Adrenal gland (tissue), 12 donors: ENCODE measurements around the gene MINDY4. TPM values are rescaled to one million over a fixed set of nuclear protein-coding genes. Genes with fewer than 3 reads are reported as not detected.

Experiments
- DNase-seq, 7 donors: peaks; one replicate each; pipeline ENCODE4 v3.0.0-alpha.2; 2019 to 2020
- H3K27ac ChIP-seq, 5 donors: fragments of 200-600 bp; sonication (generic) in 4 of 5; 1 replicate in 3 of 5; 2 replicates in 2 of 5; pipeline versions ENCODE4 v1.5.1 to v1.8.0; 2016 to 2020; ENCODE audit warnings: mild to moderate bottlenecking in 1 of 5
- H3K27me3 ChIP-seq: fragments of 200-600 bp; 2 replicates; pipeline ENCODE4 v1.8.0; 2021
- H3K36me3 ChIP-seq, 2 donors: fragments of 200-600 bp; replicated peaks in 1 of 2; 1 replicate in 1 of 2; 2 replicates in 1 of 2; pipeline versions ENCODE4 v1.5.1 to v1.8.0; 2018 to 2022
- H3K4me1 ChIP-seq, 2 donors: fragments of 200-600 bp; replicated peaks in 1 of 2; 1 replicate in 1 of 2; 2 replicates in 1 of 2; pipeline versions ENCODE4 v1.5.1 to v1.8.0; 2018 to 2021
- H3K4me3 ChIP-seq, 4 donors: fragments of 200-600 bp; sonication (generic) in 3 of 4; one replicate each; pipeline ENCODE4 v1.5.1; 2016 to 2018
- H3K9me3 ChIP-seq, 3 donors: fragments of 200-600 bp; sonication (generic) in 1 of 3; replicated peaks in 1 of 3; 1 replicate in 2 of 3; 2 replicates in 1 of 3; pipeline versions ENCODE4 v1.5.1 to v1.8.0; 2016 to 2021
- CTCF ChIP-seq, 6 experiments: fragments of 450-650 bp in 4 of 6; fragments of 200-600 bp in 2 of 6; sonication (generic) in 1 of 6; IDR thresholded peaks; 1 replicate in 5 of 6; 2 replicates in 1 of 6; pipeline versions ENCODE4 v1.5.1 to v1.8.0; 2016 to 2021; ENCODE audit warnings: antibody characterized with exemption in 6 of 6, mild to moderate bottlenecking in 2 of 6, moderate library complexity in 1 of 6
- POLR2A ChIP-seq, 2 donors: fragments of 450-650 bp; IDR thresholded peaks; one replicate each; pipeline ENCODE4 v1.6.1; 2017; ENCODE audit warnings: antibody characterized with exemption in 2 of 2, mild to moderate bottlenecking in 2 of 2, moderate library complexity in 1 of 2
- WGBS, 4 donors: extraction: QIAGEN DNeasy Blood & Tissue Kit in 2 of 4; methylation state at CpG; one replicate each; pipeline versions ENCODE4 v1.1.5 to v1.1.7; 2013 to 2017; 5-methylcytosine and 5-hydroxymethylcytosine counted together
- intact Hi-C, 2 donors: fragments of 100-400 bp; cut with DNase I; formaldehyde crosslinking; loops; one replicate each; pipeline versions ENCODE4 v1.14.1 to v1.15.0; 2022 to 2023
- polyA plus RNA-seq, 3 donors: library from polyadenylated mRNA; stranded (reverse); fragments of 200-250 nt in 2 of 3; fragments of 350-450 nt in 1 of 3; fragmentation: Illumina TruSeq in 1 of 3; extraction: RNeasy Lipid Tissue Mini Kit (QIAGEN cat#74804) in 1 of 3; gene quantifications; one replicate each; pipeline ENCODE4 v1.2.3, GENCODE V29; 2013 to 2014
- total RNA-seq, 9 donors: library from RNA; depleted of rRNA in 4 of 9; stranded (reverse); fragments of >200 nt in 4 of 9; fragments of 120-200 nt in 1 of 9; fragmentation: NEBNext Ultra II Directional in 1 of 9; extraction: Animal tissue kit (Norgen Biotek cat#: 25700) in 1 of 9; gene quantifications; one replicate each; pipeline versions ENCODE4 v1.1.0 to v1.2.4, GENCODE V29; 2013 to 2023
- donor health status: healthy with polysubstance abuse.
- donor health status: Bipolar disorder and iron deficiency.
- donor health status: DM: yes; HTN: yes; CAD: no.
- donor health status: DM: no; HTN: no; CAD: no.
- donor health status: DM: no; HTN: no; CAD: no.
- donor health status: DM: yes; HTN: yes; CAD: no.

The MINDY4 gene
- total and polyA plus RNA-seq, 12 donors: 4.8 to 19.9 (median 7.3) TPM

- intact Hi-C loops: no loop called here
- DNase-seq: peak in 6 of 7 donors; percentile 20 to 61 (median 50)
Observed at GRCh38 chr7:30920584-30921539, 149.6 kb downstream of the MINDY4 start.

DNA sequence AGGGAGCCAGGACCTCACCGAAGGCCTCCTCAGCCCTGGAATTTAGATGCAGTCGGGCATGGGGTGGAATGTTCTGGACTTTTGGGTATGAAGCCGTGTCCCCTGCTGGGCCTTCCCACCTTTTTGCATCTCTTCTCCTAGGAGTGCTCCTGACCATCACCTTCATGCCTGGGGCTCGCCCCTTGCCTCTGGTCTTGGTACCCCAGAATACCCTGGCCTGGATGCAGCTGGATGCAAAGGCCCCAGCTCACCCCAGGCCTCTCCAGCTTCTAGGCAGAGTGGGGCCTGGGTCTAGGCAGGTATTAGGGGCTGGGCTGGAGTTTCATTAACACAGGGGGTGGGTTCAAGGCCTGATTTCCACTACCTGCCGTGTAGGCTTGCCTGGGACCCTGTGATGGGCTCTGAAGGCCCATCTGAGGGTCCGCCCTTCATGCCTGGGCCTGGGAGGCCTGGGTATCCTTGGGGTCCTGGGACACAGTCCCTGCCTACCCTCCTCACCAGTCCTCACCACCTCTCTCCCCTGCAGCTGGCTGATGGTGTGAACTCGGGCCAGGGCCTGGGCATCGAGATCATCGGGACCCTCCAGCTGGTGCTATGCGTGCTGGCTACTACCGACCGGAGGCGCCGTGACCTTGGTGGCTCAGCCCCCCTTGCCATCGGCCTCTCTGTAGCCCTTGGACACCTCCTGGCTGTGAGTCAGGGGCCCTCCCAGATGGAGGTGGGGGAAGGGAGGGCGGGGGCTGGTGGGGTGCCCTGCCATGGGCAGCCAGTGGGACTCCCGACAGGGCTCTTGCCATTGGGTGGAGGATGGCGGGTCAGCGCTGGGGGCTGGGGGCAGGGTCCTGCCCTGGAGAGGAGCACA lies 150.6 kb downstream of the MINDY4 start:
- 74 to 88% (median 83%) methylated on average over 7 to 19 of the region's 19 CpGs for WGBS, 4 donors
- TF ChIP-seq POLR2A (IDR thresholded peaks at IDR 0.05) (no peak), CTCF (IDR thresholded peaks at IDR 0.05) (no peak)
- no peaks in the 10 kb centered on the region for H3K36me3 ChIP-seq
- intact Hi-C loops: no loop called here
- DNase-seq: peak in 6 of 7 donors; percentile 6 to 43 (median 12)
- peaks cover 0 to 17% of the 10 kb centered on the region in 2 donors for H3K4me1 ChIP-seq
- no peaks in the 10 kb centered on the region for H3K27me3 ChIP-seq
- H3K9me3 ChIP-seq: no peaks in the 10 kb centered on the region
- H3K27ac ChIP-seq: peak overlapping the region in 2 of 5 donors; percentile 41 to 52
- no peak overlapping the region for H3K4me3 ChIP-seq

More at GRCh38 chr7:30920584-30921539, 149.6 kb downstream of the MINDY4 start:
- H3K27me3 ChIP-seq: no peaks in the 10 kb centered on the region
- peaks cover 0 to 17% of the 10 kb centered on the region in 2 donors for H3K4me1 ChIP-seq
- no peaks in the 10 kb centered on the region for H3K9me3 ChIP-seq
- no peak overlapping the region for H3K4me3 ChIP-seq
- TF ChIP-seq CTCF (IDR thresholded peaks at IDR 0.05) (peak in 1 of 6 experiments; percentile 4), POLR2A (IDR thresholded peaks at IDR 0.05) (no peak)
- no peaks in the 10 kb centered on the region for H3K36me3 ChIP-seq
- WGBS, 4 donors: 59 to 70% (median 63%) methylated on average over 7 to 9 of the region's 9 CpGs
- H3K27ac ChIP-seq: peak overlapping the region in 2 of 5 donors; percentile 41 to 52

DNA sequence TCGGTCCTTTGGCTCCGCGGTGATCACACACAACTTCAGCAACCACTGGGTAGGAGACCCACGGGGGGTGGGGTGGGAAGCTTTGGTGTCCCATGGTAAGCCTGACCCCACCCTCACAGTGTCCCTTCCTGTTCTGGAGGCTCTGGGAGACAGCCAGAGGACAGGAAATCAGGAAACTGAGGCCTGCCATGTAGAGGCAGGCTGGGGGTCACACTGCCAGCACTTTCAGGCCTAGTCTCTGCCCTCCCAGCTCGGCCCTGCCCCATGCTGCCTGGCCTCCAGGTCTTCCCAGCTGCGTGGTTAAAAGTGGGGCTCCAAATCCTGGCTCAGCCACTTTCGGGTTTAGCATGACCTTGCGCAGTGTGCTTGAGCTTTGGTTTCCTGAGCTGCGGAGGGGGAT lies 151.4 kb downstream of the MINDY4 start:
- Histone ChIP-seq H3K9me3 (no peaks in the 10 kb centered on the region), H3K27ac (no peak overlapping the region), H3K4me3 (no peak overlapping the region), H3K27me3 (no peaks in the 10 kb centered on the region), H3K36me3 (no peaks in the 10 kb centered on the region), H3K4me1 (peaks cover 0 to 17% of the 10 kb centered on the region in 2 donors)
- intact Hi-C loops: no loop called here
- WGBS, 4 donors: 89 to 98% (median 91%) methylated on average over 4 to 9 of the region's 9 CpGs
- TF ChIP-seq CTCF (IDR thresholded peaks at IDR 0.05) (no peak), POLR2A (IDR thresholded peaks at IDR 0.05) (no peak)
- peak in 5 of 7 donors; percentile 13 to 46 (median 16) for DNase-seq
